ENCODE data around the gene SCUBE3. TPM values are rescaled to one million over a fixed set of nuclear protein-coding genes. Genes with fewer than 3 reads are reported as not detected.

The SCUBE3 gene
- total and polyA plus RNA-seq, 2 of the 8 experiments (the other 6 are each of a cell fraction or from before 2014, with no cell fraction given) = 0.80 to 1.0 TPM

GRCh38 chr6:35199866-35200265 is 13.9 kb upstream of the SCUBE3 start:
- H2BK15ac ChIP-seq (ENCODE audit: low read length) = no peak overlapping the region
- ChIA-PET CTCF (ENCODE audit: partially characterized antibody) (interaction anchor here (1.0 to 19.7 kb wide), 7 partner anchors 12 to 213 kb away, joined by 3 to 219 read pairs (median 6); partner anchors contain the start of gene SCUBE3), POLR2A (ENCODE audit: partially characterized antibody) (no interaction called here)
- no peak overlapping the region for H2BK120ac ChIP-seq (replicated peaks; ENCODE audit: low read depth, low read length)
- no peaks in the 10 kb centered on the region for H4K20me1 ChIP-seq (replicated peaks in 1 of 2; ENCODE audit: control insufficient read depth in 1 of 2, insufficient read depth in 2 of 2, low read length in 2 of 2)
- H3K9ac ChIP-seq (replicated peaks in 1 of 4; ENCODE audit: extremely low read depth in 1 of 4, low read depth in 3 of 4, low read length in 3 of 4) = no peak overlapping the region
- no peak overlapping the region for H4K8ac ChIP-seq (ENCODE audit: extremely low read depth, insufficient read depth, low read length)
- DNase-seq (ENCODE audit: low read depth in 1 of 2, low spot score in 2 of 2) = no peak
- H2BK12ac ChIP-seq (ENCODE audit: low read depth, low read length) = no peak overlapping the region
- H3K27me3 ChIP-seq (replicated peaks in 1 of 4; ENCODE audit: control insufficient read depth in 3 of 4, extremely low read depth in 1 of 4, insufficient read depth in 3 of 4, low read length in 3 of 4) = peaks cover 0 to 2% (median 1%) of the 10 kb centered on the region in 4 experiments; a peak in 3 of 7 replicates
- no peak overlapping the region for H3K14ac ChIP-seq (ENCODE audit: insufficient read length)
- no peak overlapping the region for H4K91ac ChIP-seq (replicated peaks; ENCODE audit: insufficient read length, low read length)
- H3K56ac ChIP-seq (replicated peaks; ENCODE audit: insufficient read length, low read depth, low read length) = no peak overlapping the region
- H3K79me2 ChIP-seq (ENCODE audit: control insufficient read depth in 1 of 2, insufficient read depth in 2 of 2, low read length in 2 of 2) = no peaks in the 10 kb centered on the region
- H3K79me1 ChIP-seq (ENCODE audit: low read depth, low read length) = no peaks in the 10 kb centered on the region
- H3K27ac ChIP-seq (ENCODE audit: low read depth, low read length) = no peak overlapping the region
- H3K4ac ChIP-seq (replicated peaks; ENCODE audit: insufficient read length, low read depth, low read length) = no peak overlapping the region
- H3K23me2 ChIP-seq (ENCODE audit: low read depth, low read length) = no peaks in the 10 kb centered on the region
- no peak overlapping the region for H2BK5ac ChIP-seq (ENCODE audit: low read depth, low read length)
- no peak for TF ChIP-seq GABPA (IDR thresholded peaks at IDR 0.05; ENCODE audit: borderline replicate concordance, insufficient read depth, low read length)
- no peak for TF ChIP-seq JUND (IDR thresholded peaks at IDR 0.05; ENCODE audit: low read length)
- no peak for TF ChIP-seq EP300 (IDR thresholded peaks at IDR 0.05; ENCODE audit: borderline replicate concordance in 1 of 2, low read depth in 2 of 2, low read length in 2 of 2)
- TF ChIP-seq ATF3 (IDR thresholded peaks at IDR 0.05; ENCODE audit: insufficient read depth, low read depth, low read length) = no peak
- TF ChIP-seq SIN3A (conservative IDR thresholded peaks at IDR 0.05 in 1 of 2, IDR thresholded peaks at IDR 0.05 in 1 of 2; ENCODE audit: low read depth in 1 of 2, low read length in 2 of 2) = no peak
- no peak for TF ChIP-seq TBP (IDR thresholded peaks at IDR 0.05; ENCODE audit: low read depth, low read length)
- no peak for TF ChIP-seq CHD1 (IDR thresholded peaks at IDR 0.05; ENCODE audit: low read depth, low read length)
- TF ChIP-seq TAF7 (optimal IDR thresholded peaks at IDR 0.05; ENCODE audit: borderline replicate concordance, low read depth, low read length) = no peak
- no peak for TF ChIP-seq RXRA (IDR thresholded peaks at IDR 0.05; ENCODE audit: insufficient read depth, low read depth, low read length)
- 89% methylated on average over 2 of the region's 2 CpGs; no CpG with 5 or more reads in 1 of the 2 experiments for WGBS, 2 experiments (ENCODE audit: extremely low coverage in 1 of 2, insufficient coverage in 1 of 2, insufficient read length in 1 of 2, insufficient replicate concordance in 2 of 2, low coverage in 1 of 2, low lambda C conversion rate in 2 of 2, missing lambda C conversion rate in 1 of 2)
- H3K4me2 ChIP-seq (ENCODE audit: insufficient read depth in 1 of 2, low read depth in 2 of 2, low read length in 2 of 2) = no peak overlapping the region
- no peak overlapping the region for H3K23ac ChIP-seq (ENCODE audit: insufficient read length)
- no peak overlapping the region for H2AFZ ChIP-seq (ENCODE audit: low read length)
- H3K36me3 ChIP-seq (ENCODE audit: control insufficient read depth in 2 of 4, insufficient read depth in 4 of 4, low read length in 3 of 4) = no peaks in the 10 kb centered on the region
- H3K4me1 ChIP-seq (replicated peaks in 1 of 4; ENCODE audit: control insufficient read depth in 3 of 4, insufficient read depth in 4 of 4, low read length in 3 of 4) = peaks cover 0 to 7% (median 5%) of the 10 kb centered on the region in 4 experiments; a peak in 4 of 7 replicates
- no peak for FAIRE-seq
- no peak overlapping the region for H3K4me3 ChIP-seq (ENCODE audit: extremely low read depth in 1 of 4, insufficient read depth in 2 of 4, low read depth in 3 of 4, low read length in 4 of 4)
- H4K5ac ChIP-seq (ENCODE audit: insufficient read length, low read depth, low read length) = no peak overlapping the region
- no peaks in the 10 kb centered on the region for H3K9me3 ChIP-seq (ENCODE audit: insufficient read depth in 2 of 2, low read depth in 1 of 2, low read length in 1 of 2)
- H2AK5ac ChIP-seq (ENCODE audit: low read depth, low read length) = no peak overlapping the region
- no peak overlapping the region for H2BK20ac ChIP-seq (ENCODE audit: low read length)
- H3K18ac ChIP-seq (ENCODE audit: extremely low read depth, low read length) = no peak overlapping the region

All from H1 (cell line).